ENCODE data around the gene BUD31. TPM values are rescaled to one million over a fixed set of nuclear protein-coding genes. Genes with fewer than 3 reads are reported as not detected.

BUD31 gene
- total and polyA plus RNA-seq, 2 of the 13 experiments (the other 11 are each of a cell fraction or from before 2014, with no cell fraction given), result 35.1 to 79.1 TPM

GRCh38 chr7:99407872-99408378, 844 bp upstream of the BUD31 start (continued):
- TF ChIP-seq, protein P1, sequence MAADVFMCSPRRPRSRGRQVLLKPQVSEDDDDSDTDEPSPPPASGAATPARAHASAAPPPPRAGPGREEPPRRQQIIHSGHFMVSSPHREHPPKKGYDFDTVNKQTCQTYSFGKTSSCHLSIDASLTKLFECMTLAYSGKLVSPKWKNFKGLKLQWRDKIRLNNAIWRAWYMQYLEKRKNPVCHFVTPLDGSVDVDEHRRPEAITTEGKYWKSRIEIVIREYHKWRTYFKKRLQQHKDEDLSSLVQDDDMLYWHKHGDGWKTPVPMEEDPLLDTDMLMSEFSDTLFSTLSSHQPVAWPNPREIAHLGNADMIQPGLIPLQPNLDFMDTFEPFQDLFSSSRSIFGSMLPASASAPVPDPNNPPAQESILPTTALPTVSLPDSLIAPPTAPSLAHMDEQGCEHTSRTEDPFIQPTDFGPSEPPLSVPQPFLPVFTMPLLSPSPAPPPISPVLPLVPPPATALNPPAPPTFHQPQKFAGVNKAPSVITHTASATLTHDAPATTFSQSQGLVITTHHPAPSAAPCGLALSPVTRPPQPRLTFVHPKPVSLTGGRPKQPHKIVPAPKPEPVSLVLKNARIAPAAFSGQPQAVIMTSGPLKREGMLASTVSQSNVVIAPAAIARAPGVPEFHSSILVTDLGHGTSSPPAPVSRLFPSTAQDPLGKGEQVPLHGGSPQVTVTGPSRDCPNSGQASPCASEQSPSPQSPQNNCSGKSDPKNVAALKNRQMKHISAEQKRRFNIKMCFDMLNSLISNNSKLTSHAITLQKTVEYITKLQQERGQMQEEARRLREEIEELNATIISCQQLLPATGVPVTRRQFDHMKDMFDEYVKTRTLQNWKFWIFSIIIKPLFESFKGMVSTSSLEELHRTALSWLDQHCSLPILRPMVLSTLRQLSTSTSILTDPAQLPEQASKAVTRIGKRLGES (CRISPR knock-in tag; IDR thresholded peaks at IDR 0.05; ENCODE audit: borderline replicate concordance), result no peak
- TF ChIP-seq ZNF136 (CRISPR knock-in tag; IDR thresholded peaks at IDR 0.05; ENCODE audit: low read depth), result no peak; the same call in 1 of the 2 replicates
- no peak for TF ChIP-seq SNAI1 (CRISPR knock-in tag; IDR thresholded peaks at IDR 0.05; ENCODE audit: borderline replicate concordance)
- no peak for TF ChIP-seq HNRNPLL (IDR thresholded peaks at IDR 0.05; ENCODE audit: low read depth, low read length, poor library complexity, severe bottlenecking)
- no peak for TF ChIP-seq ZBTB21 (CRISPR knock-in tag; IDR thresholded peaks at IDR 0.05)
- TF ChIP-seq PBX3 (CRISPR knock-in tag; IDR thresholded peaks at IDR 0.05; ENCODE audit: borderline replicate concordance), result no peak
- peak; percentile 13; the same call in 1 of the 2 replicates for TF ChIP-seq ZNF598 (CRISPR knock-in tag; IDR thresholded peaks at IDR 0.05; ENCODE audit: borderline replicate concordance)
- 0 out of 2 replicates have a peak, but pooled peaks have one; percentile 6 for TF ChIP-seq ZNF678 (CRISPR knock-in tag; IDR thresholded peaks at IDR 0.05)
- TF ChIP-seq SAP130 (CRISPR knock-in tag; IDR thresholded peaks at IDR 0.05; ENCODE audit: low read depth), result peak; percentile 53
- peak; percentile 53; the same call in 1 of the 2 replicates for TF ChIP-seq ZNF75D (CRISPR knock-in tag; IDR thresholded peaks at IDR 0.05; ENCODE audit: borderline replicate concordance)
- TF ChIP-seq ZNF274 (CRISPR knock-in tag; IDR thresholded peaks at IDR 0.05), result peak; percentile 14; the same call in 1 of the 2 replicates
- no peak for TF ChIP-seq SMC3 (IDR thresholded peaks at IDR 0.05; ENCODE audit: low read length)
- TF ChIP-seq ZFP90 (CRISPR knock-in tag; IDR thresholded peaks at IDR 0.05; ENCODE audit: borderline replicate concordance), result no peak
- TF ChIP-seq, protein P2, sequence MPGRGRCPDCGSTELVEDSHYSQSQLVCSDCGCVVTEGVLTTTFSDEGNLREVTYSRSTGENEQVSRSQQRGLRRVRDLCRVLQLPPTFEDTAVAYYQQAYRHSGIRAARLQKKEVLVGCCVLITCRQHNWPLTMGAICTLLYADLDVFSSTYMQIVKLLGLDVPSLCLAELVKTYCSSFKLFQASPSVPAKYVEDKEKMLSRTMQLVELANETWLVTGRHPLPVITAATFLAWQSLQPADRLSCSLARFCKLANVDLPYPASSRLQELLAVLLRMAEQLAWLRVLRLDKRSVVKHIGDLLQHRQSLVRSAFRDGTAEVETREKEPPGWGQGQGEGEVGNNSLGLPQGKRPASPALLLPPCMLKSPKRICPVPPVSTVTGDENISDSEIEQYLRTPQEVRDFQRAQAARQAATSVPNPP (CRISPR knock-in tag; IDR thresholded peaks at IDR 0.05), result no peak
- TF ChIP-seq FOSL2 (CRISPR knock-in tag; IDR thresholded peaks at IDR 0.05), result peak; percentile 2; the same call in 1 of the 2 replicates
- 0 out of 2 replicates have a peak, but pooled peaks have one; percentile 8 for TF ChIP-seq ZNF225 (CRISPR knock-in tag; IDR thresholded peaks at IDR 0.05)
- no peak for TF ChIP-seq GABPA (IDR thresholded peaks at IDR 0.05; ENCODE audit: low read depth, low read length)
- TF ChIP-seq GABPA (CRISPR knock-in tag; IDR thresholded peaks at IDR 0.05; ENCODE audit: low read depth), result peak; percentile 44; the same call in 1 of the 2 replicates
- TF ChIP-seq, protein P3, sequence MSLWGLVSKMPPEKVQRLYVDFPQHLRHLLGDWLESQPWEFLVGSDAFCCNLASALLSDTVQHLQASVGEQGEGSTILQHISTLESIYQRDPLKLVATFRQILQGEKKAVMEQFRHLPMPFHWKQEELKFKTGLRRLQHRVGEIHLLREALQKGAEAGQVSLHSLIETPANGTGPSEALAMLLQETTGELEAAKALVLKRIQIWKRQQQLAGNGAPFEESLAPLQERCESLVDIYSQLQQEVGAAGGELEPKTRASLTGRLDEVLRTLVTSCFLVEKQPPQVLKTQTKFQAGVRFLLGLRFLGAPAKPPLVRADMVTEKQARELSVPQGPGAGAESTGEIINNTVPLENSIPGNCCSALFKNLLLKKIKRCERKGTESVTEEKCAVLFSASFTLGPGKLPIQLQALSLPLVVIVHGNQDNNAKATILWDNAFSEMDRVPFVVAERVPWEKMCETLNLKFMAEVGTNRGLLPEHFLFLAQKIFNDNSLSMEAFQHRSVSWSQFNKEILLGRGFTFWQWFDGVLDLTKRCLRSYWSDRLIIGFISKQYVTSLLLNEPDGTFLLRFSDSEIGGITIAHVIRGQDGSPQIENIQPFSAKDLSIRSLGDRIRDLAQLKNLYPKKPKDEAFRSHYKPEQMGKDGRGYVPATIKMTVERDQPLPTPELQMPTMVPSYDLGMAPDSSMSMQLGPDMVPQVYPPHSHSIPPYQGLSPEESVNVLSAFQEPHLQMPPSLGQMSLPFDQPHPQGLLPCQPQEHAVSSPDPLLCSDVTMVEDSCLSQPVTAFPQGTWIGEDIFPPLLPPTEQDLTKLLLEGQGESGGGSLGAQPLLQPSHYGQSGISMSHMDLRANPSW (CRISPR knock-in tag; IDR thresholded peaks at IDR 0.05; ENCODE audit: borderline replicate concordance), result no peak
- 0 out of 2 replicates have a peak, but pooled peaks have one; percentile 26 for TF ChIP-seq ZNF441 (CRISPR knock-in tag; IDR thresholded peaks at IDR 0.05; ENCODE audit: borderline replicate concordance)
- TF ChIP-seq ISX (CRISPR knock-in tag; conservative IDR thresholded peaks at IDR 0.05), result peak; percentile 72; the same call in 1 of the 2 replicates
- no peak for TF ChIP-seq ZNF782 (CRISPR knock-in tag; IDR thresholded peaks at IDR 0.05; ENCODE audit: borderline replicate concordance)
- no peak for TF ChIP-seq CBFB (CRISPR knock-in tag; IDR thresholded peaks at IDR 0.05)

Measured in HepG2 (cell line).